ENCODE measurements around the gene RMI1.
"Not testable (repeated sequence)": the region's sequence is repeated elsewhere in the genome, so short reads cannot be mapped to it uniquely, and the experiment has no call there.

Gene RMI1

GRCh38 chr9:84007662-84008061, 27.1 kb downstream of the RMI1 start:
- DNase-seq, result no peak

- no peak for DNase-seq
Observed at GRCh38 chr9:84024041-84024575, 43.5 kb downstream of the RMI1 start.

GRCh38 chr9:84027201-84027600, 46.6 kb downstream of the RMI1 start:
- no peak for DNase-seq

- no peak for DNase-seq
Observed at GRCh38 chr9:84031534-84031933, 50.9 kb downstream of the RMI1 start.

- DNase-seq, result not testable (repeated sequence)
Observed at GRCh38 chr9:84041857-84042256, 61.3 kb downstream of the RMI1 start.

GRCh38 chr9:84045481-84046097, 65.0 kb downstream of the RMI1 start:
- DNase-seq, result no peak
